ENCODE data around the gene DCLK3.

Gene DCLK3

DNA sequence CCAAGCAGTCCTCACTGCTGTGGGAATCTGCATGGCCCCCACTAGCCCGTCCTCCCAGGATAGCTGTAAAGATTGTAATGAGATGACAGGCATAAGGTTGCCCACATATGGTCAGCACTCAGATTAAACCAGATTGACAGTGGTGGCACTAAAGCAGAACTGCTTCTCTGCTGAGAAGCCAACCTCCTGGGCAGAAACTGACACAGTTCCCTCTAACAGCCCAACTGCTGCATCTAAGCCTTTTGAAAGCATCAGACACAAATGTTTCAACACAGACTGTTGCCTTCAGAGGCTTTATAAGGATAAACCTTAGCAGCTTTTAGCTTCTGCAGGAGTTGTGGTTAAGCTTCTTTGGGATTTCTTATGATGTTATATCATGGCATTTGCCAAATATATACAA lies 13.0 kb downstream of the DCLK3 start:
- Histone ChIP-seq H3K4me3 (ENCODE audit: low read length) (no peak overlapping the region), H3K9me3 (ENCODE audit: low read length) (no peaks in the 10 kb centered on the region), H2AFZ (ENCODE audit: low read depth, low read length) (no peak overlapping the region), H3K27me3 (ENCODE audit: insufficient read depth, low read length) (no peaks in the 10 kb centered on the region), H3K36me3 (ENCODE audit: insufficient read depth, low read length) (no peaks in the 10 kb centered on the region), H3K4me1 (ENCODE audit: insufficient read depth, low read length) (no peaks in the 10 kb centered on the region)

DNA sequence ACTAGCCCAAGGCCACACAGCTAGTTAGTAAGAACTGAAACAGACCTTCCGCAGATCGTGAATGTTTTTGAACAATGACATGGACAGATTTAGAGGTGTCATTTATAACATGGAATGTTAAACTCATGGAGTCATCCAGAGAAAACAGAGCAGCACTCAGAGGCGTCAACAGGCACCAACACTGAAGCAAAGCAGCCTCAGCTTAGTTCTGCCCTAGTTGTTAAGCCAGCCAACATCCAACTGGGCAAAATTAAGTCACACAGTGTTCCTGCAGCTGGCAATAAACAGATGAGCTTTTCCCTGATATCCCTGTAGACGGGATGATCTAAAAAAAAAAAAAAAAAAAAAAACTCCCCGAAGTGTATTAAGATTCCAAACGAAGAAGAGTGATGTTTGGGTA lies 13.6 kb downstream of the DCLK3 start:
- no peaks in the 10 kb centered on the region for H3K9me3 ChIP-seq (ENCODE audit: low read length)
- no peaks in the 10 kb centered on the region for H3K36me3 ChIP-seq (ENCODE audit: insufficient read depth, low read length)
- H3K4me1 ChIP-seq (ENCODE audit: insufficient read depth, low read length): no peaks in the 10 kb centered on the region
- no peak overlapping the region for H2AFZ ChIP-seq (ENCODE audit: low read depth, low read length)
- no peaks in the 10 kb centered on the region for H3K27me3 ChIP-seq (ENCODE audit: insufficient read depth, low read length)
- H3K4me3 ChIP-seq (ENCODE audit: low read length): no peak overlapping the region

DNA sequence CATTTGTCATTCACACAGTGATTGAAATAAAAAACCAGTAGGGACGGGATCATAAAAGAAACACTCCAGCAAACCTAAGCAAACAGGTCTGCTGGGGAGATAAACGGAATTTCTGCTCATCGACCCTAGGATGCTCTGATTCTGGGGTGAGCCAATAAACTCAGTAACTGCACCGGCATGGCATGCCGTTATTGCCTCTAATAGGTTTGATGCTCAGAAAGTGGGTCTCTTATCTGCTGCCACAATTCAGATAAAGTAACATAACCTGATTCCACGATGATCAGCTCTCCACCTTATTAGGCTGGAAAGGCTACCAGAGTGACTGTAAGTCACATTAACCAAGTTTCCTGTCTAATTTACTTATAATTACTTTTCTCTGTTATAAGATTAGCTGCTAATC lies 19.6 kb downstream of the DCLK3 start:
- Histone ChIP-seq H3K4me3 (ENCODE audit: low read length) (no peak overlapping the region), H3K27me3 (ENCODE audit: insufficient read depth, low read length) (no peaks in the 10 kb centered on the region), H3K36me3 (ENCODE audit: insufficient read depth, low read length) (no peaks in the 10 kb centered on the region), H3K4me1 (ENCODE audit: insufficient read depth, low read length) (no peaks in the 10 kb centered on the region), H2AFZ (ENCODE audit: low read depth, low read length) (no peak overlapping the region), H3K9me3 (ENCODE audit: low read length) (no peaks in the 10 kb centered on the region)

DNA sequence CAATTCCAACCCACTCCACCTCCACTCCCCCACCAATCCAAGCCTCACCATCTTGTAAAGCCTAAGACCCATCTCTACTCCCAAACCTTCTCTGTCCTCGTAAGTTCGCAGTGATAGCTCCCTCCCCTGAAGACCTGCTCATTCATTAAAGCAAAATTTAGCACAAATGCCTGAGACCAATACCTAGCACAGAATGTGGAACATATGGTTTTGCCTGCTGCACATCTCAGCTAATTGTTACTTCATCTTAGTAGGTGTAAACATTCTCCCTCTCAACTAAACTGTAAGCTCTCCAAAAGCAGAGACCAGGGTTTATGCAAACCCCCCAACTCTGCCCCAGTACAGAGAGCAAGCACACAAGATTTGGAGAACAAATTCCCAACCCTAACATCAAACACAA lies 20.5 kb downstream of the DCLK3 start:
- H3K4me1 ChIP-seq (ENCODE audit: insufficient read depth, low read length): no peaks in the 10 kb centered on the region
- H3K9me3 ChIP-seq (ENCODE audit: low read length): no peaks in the 10 kb centered on the region
- H3K27me3 ChIP-seq (ENCODE audit: insufficient read depth, low read length): no peaks in the 10 kb centered on the region
- no peak overlapping the region for H3K4me3 ChIP-seq (ENCODE audit: low read length)
- H2AFZ ChIP-seq (ENCODE audit: low read depth, low read length): no peak overlapping the region
- H3K36me3 ChIP-seq (ENCODE audit: insufficient read depth, low read length): no peaks in the 10 kb centered on the region

DNA sequence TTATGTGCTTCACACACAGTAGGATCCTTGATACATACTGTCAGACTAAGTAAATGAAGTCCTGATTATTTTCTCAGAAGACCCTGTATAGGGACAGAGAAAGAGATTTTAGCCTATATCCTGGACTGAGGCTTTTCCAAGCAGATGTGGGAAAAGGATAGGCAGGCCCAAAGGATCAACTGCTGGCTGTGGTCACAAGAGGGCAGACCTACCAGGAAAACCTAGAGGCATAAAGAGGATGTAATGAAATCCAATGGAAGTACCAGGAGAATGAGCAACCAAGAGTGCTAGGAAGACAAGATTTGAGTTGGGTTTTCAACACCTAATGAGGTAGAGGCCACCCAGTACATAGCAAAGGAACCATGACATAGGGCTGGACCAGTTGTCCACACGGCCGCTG lies 23.1 kb downstream of the DCLK3 start:
- H3K36me3 ChIP-seq (ENCODE audit: insufficient read depth, low read length): no peaks in the 10 kb centered on the region
- H3K4me1 ChIP-seq (ENCODE audit: insufficient read depth, low read length): no peaks in the 10 kb centered on the region
- H2AFZ ChIP-seq (ENCODE audit: low read depth, low read length): no peak overlapping the region
- no peaks in the 10 kb centered on the region for H3K9me3 ChIP-seq (ENCODE audit: low read length)
- no peak overlapping the region for H3K4me3 ChIP-seq (ENCODE audit: low read length)
- no peaks in the 10 kb centered on the region for H3K27me3 ChIP-seq (ENCODE audit: insufficient read depth, low read length)

DNA sequence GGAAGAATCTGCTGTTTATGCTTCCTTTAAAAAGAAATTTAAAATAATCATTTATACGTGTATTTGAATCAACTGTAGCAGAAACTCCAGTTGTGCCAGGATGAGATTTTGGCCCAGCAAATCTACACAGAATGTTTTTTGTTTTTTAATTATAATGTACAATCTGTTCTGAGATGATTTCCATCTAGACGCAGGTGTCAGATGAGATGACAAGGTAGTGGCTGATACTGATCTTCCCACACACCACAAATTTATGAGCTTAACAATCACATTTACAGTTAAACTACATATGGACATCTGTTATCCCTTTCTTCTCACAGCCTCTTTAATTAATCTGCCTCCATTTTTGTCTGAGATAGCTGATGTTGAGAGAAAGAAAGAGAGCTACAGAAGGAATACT lies 23.6 kb downstream of the DCLK3 start:
- H3K27me3 ChIP-seq (ENCODE audit: insufficient read depth, low read length): no peaks in the 10 kb centered on the region
- H3K9me3 ChIP-seq (ENCODE audit: low read length): no peaks in the 10 kb centered on the region
- no peaks in the 10 kb centered on the region for H3K36me3 ChIP-seq (ENCODE audit: insufficient read depth, low read length)
- H2AFZ ChIP-seq (ENCODE audit: low read depth, low read length): no peak overlapping the region
- H3K4me1 ChIP-seq (ENCODE audit: insufficient read depth, low read length): no peaks in the 10 kb centered on the region
- H3K4me3 ChIP-seq (ENCODE audit: low read length): no peak overlapping the region

DNA sequence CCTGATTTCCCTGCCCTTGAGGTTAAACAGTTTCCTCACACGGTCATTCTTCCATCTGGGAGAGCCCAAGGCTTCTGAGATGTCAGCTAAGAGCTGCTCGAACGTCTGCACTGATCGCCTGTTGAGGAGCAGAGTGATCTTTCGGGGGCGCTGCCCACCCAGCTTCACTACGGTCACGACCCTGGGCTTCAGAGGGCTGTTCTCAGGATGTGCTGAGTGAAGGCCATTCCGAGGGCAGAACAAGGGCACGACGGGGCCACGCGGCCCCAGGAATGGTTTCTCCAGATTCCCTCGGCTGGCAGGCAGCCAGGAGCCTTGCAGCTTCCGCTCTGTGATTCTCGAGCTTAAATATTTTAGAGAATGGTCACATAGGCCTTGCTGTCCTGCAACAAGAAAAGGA lies 25.7 kb downstream of the DCLK3 start:
- Histone ChIP-seq H3K27me3 (ENCODE audit: insufficient read depth, low read length) (no peaks in the 10 kb centered on the region), H2AFZ (ENCODE audit: low read depth, low read length) (no peak overlapping the region), H3K36me3 (ENCODE audit: insufficient read depth, low read length) (no peaks in the 10 kb centered on the region), H3K9me3 (ENCODE audit: low read length) (no peaks in the 10 kb centered on the region), H3K4me1 (ENCODE audit: insufficient read depth, low read length) (no peaks in the 10 kb centered on the region), H3K4me3 (ENCODE audit: low read length) (no peak overlapping the region)

DNA sequence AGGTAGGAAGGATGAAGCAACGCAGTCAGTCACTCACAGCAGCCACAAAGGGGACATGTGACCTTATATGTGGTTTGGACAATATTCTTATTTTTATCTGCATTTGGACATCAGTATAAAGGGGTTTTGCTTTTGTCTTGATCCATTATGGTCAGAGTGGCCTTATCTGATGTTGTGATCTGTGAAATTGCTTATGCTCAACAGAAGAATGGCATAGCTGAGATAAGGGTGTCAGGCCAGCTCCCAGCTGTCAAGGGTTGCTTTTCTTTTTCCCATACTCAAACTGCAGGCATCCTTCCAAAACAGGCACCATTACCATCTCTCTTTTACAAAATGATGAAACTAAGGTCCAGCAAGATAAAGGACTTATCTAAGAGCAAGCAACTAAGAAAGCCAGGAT lies 28.1 kb downstream of the DCLK3 start:
- Histone ChIP-seq H3K4me1 (ENCODE audit: insufficient read depth, low read length) (no peaks in the 10 kb centered on the region), H3K27me3 (ENCODE audit: insufficient read depth, low read length) (no peaks in the 10 kb centered on the region), H2AFZ (ENCODE audit: low read depth, low read length) (no peak overlapping the region), H3K36me3 (ENCODE audit: insufficient read depth, low read length) (no peaks in the 10 kb centered on the region), H3K4me3 (ENCODE audit: low read length) (no peak overlapping the region), H3K9me3 (ENCODE audit: low read length) (no peaks in the 10 kb centered on the region)

DNA sequence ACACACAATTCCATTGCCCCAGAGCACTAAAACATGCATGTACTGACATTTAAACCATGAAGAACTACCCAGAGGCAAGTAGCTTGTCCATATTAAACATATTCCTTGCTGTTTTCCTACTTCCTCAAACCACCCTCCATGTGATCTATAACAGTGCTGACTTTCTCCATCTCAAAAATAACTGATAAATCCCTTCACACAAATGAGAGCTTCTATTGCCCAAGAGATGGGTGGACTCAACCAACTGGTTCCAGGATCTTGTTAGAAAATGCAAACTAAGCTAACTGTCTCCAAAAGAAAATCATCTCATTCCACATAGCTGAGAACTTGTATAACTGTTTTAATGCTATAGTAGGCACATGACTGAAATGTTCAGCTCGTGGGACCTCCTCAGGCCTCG lies 29.6 kb downstream of the DCLK3 start:
- Histone ChIP-seq H2AFZ (ENCODE audit: low read depth, low read length) (no peak overlapping the region), H3K36me3 (ENCODE audit: insufficient read depth, low read length) (no peaks in the 10 kb centered on the region), H3K9me3 (ENCODE audit: low read length) (no peaks in the 10 kb centered on the region), H3K4me3 (ENCODE audit: low read length) (no peak overlapping the region), H3K4me1 (ENCODE audit: insufficient read depth, low read length) (no peaks in the 10 kb centered on the region), H3K27me3 (ENCODE audit: insufficient read depth, low read length) (no peaks in the 10 kb centered on the region)

DNA sequence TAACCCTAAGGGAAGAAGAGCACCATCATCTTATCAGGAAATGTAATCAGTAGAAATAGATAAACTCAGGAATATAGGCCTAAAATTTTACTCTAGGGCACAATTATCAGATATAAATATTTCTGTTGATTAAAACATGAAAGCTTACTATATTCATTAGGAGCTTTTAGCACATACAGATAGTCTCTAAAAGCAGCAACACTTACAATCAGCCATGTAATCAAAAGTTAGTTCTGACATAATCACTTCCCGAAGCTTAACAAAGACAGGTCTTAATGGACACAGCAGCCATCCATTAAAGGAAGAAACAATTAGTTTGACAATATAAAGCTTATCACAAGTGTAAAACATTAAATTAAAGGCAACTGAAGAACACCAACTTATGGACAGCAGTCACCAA lies 30.6 kb downstream of the DCLK3 start:
- H3K36me3 ChIP-seq (ENCODE audit: insufficient read depth, low read length): no peaks in the 10 kb centered on the region
- H3K4me1 ChIP-seq (ENCODE audit: insufficient read depth, low read length): no peaks in the 10 kb centered on the region
- H3K4me3 ChIP-seq (ENCODE audit: low read length): no peak overlapping the region
- no peaks in the 10 kb centered on the region for H3K9me3 ChIP-seq (ENCODE audit: low read length)
- no peak overlapping the region for H2AFZ ChIP-seq (ENCODE audit: low read depth, low read length)
- no peaks in the 10 kb centered on the region for H3K27me3 ChIP-seq (ENCODE audit: insufficient read depth, low read length)

DNA sequence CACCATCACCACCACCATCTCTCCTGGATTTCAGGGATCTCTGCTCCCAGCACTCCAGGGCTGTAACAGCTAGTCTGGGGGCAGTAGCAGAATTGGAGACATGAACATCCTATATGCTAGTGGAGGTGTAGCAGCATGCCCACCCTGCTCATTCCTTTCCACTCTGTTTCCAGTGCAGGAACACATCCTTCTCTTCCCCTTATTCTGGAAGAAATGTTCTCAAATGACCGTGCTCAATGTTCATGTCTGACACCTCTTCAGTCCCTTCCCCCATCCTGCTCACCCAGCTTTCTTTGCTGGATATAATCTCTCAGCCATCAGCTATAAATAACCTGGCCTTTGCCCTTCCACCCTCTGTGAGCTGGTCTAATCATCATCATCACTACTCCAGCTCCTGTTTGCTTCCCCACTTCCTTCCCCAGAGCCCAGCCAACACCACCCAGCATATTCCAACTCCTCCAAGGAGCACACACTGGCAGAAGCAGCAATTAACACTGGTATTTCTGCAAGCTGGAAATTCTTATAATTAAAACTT lies 31.1 kb downstream of the DCLK3 start:
- Histone ChIP-seq H2AFZ (ENCODE audit: low read depth, low read length) (no peak overlapping the region), H3K36me3 (ENCODE audit: insufficient read depth, low read length) (no peaks in the 10 kb centered on the region), H3K4me3 (ENCODE audit: low read length) (no peak overlapping the region), H3K27me3 (ENCODE audit: insufficient read depth, low read length) (no peaks in the 10 kb centered on the region), H3K9me3 (ENCODE audit: low read length) (no peaks in the 10 kb centered on the region), H3K4me1 (ENCODE audit: insufficient read depth, low read length) (no peaks in the 10 kb centered on the region)

DNA sequence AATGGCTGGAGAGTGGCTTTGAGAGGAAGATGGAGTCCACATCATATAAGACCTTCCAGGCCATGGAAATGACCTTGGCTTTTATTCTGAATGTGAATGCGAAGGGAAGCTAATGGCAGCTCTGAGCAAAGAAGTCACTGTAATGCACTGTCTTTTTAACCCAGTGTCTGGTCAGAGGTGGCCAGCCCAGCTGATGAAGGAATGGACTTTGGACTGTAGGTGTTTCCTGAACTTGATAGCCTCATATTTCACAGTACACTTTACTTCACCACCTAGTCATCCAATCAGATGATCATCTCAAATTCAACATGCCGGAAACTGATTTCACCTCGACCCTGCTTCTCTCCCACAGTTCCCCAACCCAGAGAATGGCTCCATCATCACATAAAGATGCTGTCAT lies 33.4 kb downstream of the DCLK3 start:
- Histone ChIP-seq H3K27me3 (ENCODE audit: insufficient read depth, low read length) (no peaks in the 10 kb centered on the region), H3K4me3 (ENCODE audit: low read length) (no peak overlapping the region), H3K9me3 (ENCODE audit: low read length) (no peaks in the 10 kb centered on the region), H3K36me3 (ENCODE audit: insufficient read depth, low read length) (no peaks in the 10 kb centered on the region), H3K4me1 (ENCODE audit: insufficient read depth, low read length) (no peaks in the 10 kb centered on the region), H2AFZ (ENCODE audit: low read depth, low read length) (no peak overlapping the region)

DNA sequence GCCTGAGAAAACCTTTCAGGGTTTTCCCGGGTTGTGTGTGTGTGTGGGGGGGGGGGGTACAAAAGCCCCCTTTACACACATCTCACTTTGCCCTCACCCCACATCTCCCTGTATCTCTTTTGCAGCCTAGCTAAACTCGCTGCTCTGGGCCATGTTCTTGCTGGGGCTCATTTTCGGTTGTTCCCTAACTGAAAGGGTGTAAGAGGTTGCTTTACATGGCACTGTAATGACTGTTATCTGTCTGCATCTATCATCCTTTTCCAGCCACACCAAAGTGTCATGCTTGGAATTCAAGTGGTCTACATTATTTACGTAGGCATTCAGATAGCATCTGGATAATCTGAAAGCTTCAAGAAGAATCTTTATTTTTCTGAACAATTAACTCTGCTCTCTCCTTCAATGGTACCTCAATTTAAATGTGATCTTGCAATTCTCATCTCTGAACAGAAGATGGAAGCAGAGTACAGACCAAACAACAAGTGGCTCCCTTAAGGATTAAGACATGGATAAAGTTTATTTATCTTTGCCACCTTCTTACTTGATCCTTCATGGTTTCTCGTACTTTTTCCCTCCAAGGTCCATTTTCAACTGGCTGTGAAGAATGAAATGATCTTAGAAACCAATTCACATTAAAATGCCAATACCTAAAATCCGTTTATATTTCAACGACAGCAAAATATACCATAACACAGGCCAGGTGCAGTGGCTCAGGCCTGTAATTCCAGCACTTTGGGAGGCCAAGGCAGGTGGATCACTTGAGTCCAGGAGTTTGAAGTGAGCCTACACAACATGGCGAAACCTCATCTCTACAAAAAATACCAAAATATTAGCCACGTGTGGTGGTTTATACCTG lies 34.9 kb downstream of the DCLK3 start:
- Histone ChIP-seq H2AFZ (ENCODE audit: low read depth, low read length) (no peak overlapping the region), H3K36me3 (ENCODE audit: insufficient read depth, low read length) (no peaks in the 10 kb centered on the region), H3K4me3 (ENCODE audit: low read length) (no peak overlapping the region), H3K9me3 (ENCODE audit: low read length) (no peaks in the 10 kb centered on the region), H3K4me1 (ENCODE audit: insufficient read depth, low read length) (no peaks in the 10 kb centered on the region), H3K27me3 (ENCODE audit: insufficient read depth, low read length) (no peaks in the 10 kb centered on the region)
